Thyroid gland (tissue), 4 donors: ENCODE measurements around the gene PRLR.

Experiments
- POLR2A ChIP-seq, 2 donors: fragments of 450-650 bp; IDR thresholded peaks; one replicate each; pipeline ENCODE4 v1.6.1; 2017; ENCODE audit warnings: antibody characterized with exemption in 2 of 2, mild to moderate bottlenecking in 2 of 2, moderate library complexity in 1 of 2
- TF ChIP-seq, protein P1 (sequence below), 6 experiments: fragments of 200-600 bp in 3 of 6; fragments of 450-650 bp in 3 of 6; sonication (generic) in 3 of 6; IDR thresholded peaks; one replicate each; pipeline ENCODE4 v1.5.1; 2016 to 2019; ENCODE audit warnings: antibody characterized with exemption in 6 of 6, mild to moderate bottlenecking in 2 of 6, inconsistent platforms in 1 of 6, moderate library complexity in 1 of 6

DNA sequence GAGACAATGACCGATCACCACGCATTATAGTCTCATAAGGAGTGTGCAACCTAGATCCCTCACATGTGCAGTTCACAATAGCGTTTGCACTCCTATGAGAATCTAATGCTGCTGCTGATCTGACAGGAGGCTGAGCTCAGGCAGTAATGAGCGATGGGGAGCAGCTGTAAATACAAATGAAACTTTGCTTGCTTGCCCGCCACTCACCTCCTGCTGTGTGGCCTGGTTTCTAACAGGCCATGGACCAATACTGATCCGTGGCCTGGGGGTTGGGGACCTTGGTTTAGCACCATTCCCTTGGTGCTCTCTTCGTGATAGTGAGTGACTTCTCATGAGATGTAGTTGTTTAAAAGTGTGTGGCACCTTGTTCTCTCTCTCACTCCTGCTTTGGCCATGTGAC, 50.2 kb downstream of the PRLR start:
- TF ChIP-seq, protein P1, sequence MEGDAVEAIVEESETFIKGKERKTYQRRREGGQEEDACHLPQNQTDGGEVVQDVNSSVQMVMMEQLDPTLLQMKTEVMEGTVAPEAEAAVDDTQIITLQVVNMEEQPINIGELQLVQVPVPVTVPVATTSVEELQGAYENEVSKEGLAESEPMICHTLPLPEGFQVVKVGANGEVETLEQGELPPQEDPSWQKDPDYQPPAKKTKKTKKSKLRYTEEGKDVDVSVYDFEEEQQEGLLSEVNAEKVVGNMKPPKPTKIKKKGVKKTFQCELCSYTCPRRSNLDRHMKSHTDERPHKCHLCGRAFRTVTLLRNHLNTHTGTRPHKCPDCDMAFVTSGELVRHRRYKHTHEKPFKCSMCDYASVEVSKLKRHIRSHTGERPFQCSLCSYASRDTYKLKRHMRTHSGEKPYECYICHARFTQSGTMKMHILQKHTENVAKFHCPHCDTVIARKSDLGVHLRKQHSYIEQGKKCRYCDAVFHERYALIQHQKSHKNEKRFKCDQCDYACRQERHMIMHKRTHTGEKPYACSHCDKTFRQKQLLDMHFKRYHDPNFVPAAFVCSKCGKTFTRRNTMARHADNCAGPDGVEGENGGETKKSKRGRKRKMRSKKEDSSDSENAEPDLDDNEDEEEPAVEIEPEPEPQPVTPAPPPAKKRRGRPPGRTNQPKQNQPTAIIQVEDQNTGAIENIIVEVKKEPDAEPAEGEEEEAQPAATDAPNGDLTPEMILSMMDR (IDR thresholded peaks at IDR 0.05) = no peak
- TF ChIP-seq POLR2A (IDR thresholded peaks at IDR 0.05) = no peak
